ENCODE measurements around the gene FADD.

- TF ChIP-seq POLR2A (IDR thresholded peaks at IDR 0.05) (no peak), CTCF (IDR thresholded peaks at IDR 0.05) (no peak), POLR2AphosphoS5 (IDR thresholded peaks at IDR 0.05) (no peak), EP300 (IDR thresholded peaks at IDR 0.05) (no peak)
Measured at GRCh38 chr11:70206226-70206981, 3.3 kb downstream of the FADD start.
